NCI-H345 treated with DMSO at 0.1 percent for 48 hours (cell line): Measurements from ENCODE around the gene LCE1E.

ENCODE experiments used
- DNase-seq: peaks from one replicate; lab custom pipeline; 2025; ENCODE audit not compliant: unreplicated experiment; lab: John Stamatoyannopoulos, UW

LCE1E gene

GRCh38 chr1:152777510-152778137 is 8.4 kb upstream of the LCE1E start:
- DNase-seq = no peak

- no peak for DNase-seq
Measured at GRCh38 chr1:152783095-152783494, 3.0 kb upstream of the LCE1E start.

GRCh38 chr1:152795686-152796085 is 9.6 kb downstream of the LCE1E start:
- DNase-seq = no peak

GRCh38 chr1:152796421-152796820 is 10.4 kb downstream of the LCE1E start, which contains the start of gene LCE1D:
LCE1D (plus strand) TSS chr1:152796721; CDS start chr1:152797795, 1,074 bp downstream.
- no peak for DNase-seq

- DNase-seq = no peak
Measured at GRCh38 chr1:152801333-152801732, 15.3 kb downstream of the LCE1E start.

- DNase-seq = no peak
Measured at GRCh38 chr1:152806576-152806975, 20.5 kb downstream of the LCE1E start, which contains the start of gene LCE1C. LCE1C (minus strand) TSS chr1:152806651; CDS start chr1:152805478, 1,173 bp downstream.

GRCh38 chr1:152811050-152811449 is 25.0 kb downstream of the LCE1E start:
- no peak for DNase-seq

GRCh38 chr1:152811671-152812070 is 25.6 kb downstream of the LCE1E start, which contains the start of gene LCE1B:
LCE1B (plus strand) TSS chr1:152811971; CDS start chr1:152812447, 476 bp downstream.
- DNase-seq = no peak

- no peak for DNase-seq
Measured at GRCh38 chr1:152817309-152817708, 31.3 kb downstream of the LCE1E start.

- DNase-seq = no peak
Measured at GRCh38 chr1:152823294-152823693, 37.2 kb downstream of the LCE1E start.

- DNase-seq = no peak
Measured at GRCh38 chr1:152824964-152825363, 38.9 kb downstream of the LCE1E start.

GRCh38 chr1:152827173-152827572 is 41.1 kb downstream of the LCE1E start, which contains the start of gene LCE1A:
LCE1A (plus strand) TSS chr1:152827473; CDS start chr1:152827473, 0 bp downstream.
- DNase-seq = no peak

GRCh38 chr1:152836870-152837269 is 50.8 kb downstream of the LCE1E start:
- no peak for DNase-seq
